ENCODE data around the gene LSM7.
"Not testable (repeated sequence)": the region's sequence is repeated elsewhere in the genome, so short reads cannot be mapped to it uniquely, and the experiment has no call there.

The LSM7 gene

GRCh38 chr19:2354670-2355069 lies 26.3 kb upstream of the LSM7 start:
- no peak for DNase-seq

DNA sequence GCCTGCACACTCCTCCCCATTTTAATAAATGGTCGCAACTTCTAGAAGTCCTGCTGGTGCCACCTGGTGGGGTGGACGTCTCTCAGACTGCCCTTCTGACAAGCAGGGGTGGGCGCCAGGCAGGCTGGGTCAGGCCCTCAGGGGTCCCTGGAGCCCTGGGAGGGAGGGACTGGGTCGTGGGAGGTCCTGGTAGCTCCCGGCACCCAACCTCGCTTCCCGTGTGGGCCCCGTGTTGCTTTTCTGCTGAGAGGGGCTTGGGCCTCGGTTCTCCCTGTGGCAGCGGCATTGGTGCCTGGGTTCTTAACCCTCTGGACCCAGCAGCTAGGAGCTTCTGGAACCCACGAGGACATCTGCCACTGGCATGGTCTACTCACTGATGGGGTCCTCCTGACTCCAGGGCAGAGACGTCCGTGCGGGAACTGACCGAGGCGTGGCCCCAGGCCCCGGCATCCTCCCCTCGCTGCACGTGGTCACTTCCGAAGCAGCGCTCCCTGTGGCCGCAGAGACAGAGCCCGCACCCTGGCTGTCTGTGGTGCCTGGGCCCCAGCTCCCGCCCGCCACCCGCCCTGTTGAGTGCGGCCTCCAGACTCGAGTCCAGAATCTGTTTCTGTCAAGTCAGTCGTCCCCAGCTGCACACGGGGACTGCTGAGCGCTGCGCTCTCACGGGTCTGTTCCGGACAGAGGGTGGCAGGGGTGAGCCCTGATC lies 25.7 kb upstream of the LSM7 start:
- DNase-seq, result no peak

DNA sequence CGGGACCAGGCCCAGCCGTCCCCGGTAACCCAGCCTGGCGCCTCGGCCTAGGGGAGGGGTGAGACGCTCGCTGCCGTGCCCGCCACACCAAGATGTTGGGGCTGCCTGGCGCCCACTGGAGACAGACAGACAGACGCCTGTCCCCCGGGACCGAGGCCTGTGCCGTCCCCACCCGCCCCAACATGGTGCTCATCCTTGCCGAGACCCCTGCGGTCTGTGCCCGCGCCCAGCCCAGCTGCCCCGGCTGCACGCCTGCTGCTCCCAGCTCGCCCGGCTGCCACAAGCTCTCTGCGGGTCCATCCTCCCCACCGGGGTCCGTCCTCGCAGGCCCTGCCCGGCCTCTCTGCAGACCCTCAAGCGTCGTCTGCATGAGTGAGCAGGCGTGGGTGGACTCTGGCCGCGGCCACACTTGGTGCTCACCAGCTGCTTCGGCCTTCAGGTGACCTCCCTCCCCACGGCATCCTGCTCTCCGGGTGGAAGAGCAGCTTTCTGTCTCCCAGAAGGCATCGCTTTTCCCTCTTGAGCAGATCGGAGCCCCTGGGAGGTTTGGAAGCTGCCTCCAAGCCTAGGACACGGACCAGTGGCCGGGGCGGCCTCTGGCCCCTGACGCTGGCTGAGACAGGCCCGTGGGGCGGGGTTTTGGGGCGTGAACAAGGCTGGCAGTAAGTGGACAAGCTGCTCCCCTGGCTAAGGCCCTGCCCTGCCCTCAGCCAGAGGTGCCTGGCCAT lies 24.9 kb upstream of the LSM7 start:
- no peak for DNase-seq

GRCh38 chr19:2352121-2352520 lies 23.7 kb upstream of the LSM7 start:
- DNase-seq, result no peak

DNA sequence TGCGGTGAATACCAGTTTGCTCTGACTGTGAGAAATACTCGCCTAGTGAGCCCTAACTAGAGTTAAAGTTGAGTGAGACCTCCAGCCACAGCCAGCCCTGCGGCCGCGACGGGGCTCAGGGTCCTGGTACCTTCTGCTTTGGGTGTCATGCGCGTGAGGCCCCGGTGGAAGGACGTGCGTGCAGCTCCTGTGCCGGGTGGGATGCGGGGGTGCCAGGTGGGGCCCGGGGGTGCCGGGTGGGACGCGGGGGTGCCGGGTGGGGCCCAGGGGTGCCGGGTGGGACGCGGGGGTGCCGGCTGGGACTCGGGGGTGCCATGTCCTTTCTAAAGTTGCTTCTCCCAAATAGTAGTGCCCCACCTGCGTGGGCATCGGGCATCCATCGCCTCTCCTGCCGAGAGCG lies 23.2 kb upstream of the LSM7 start:
- DNase-seq, result no peak

- no peak for DNase-seq
These were observed 22.3 kb upstream of the LSM7 start for GRCh38 chr19:2350656-2351055.

- not testable (repeated sequence) for DNase-seq
These were observed 21.4 kb upstream of the LSM7 start for GRCh38 chr19:2349818-2350217.

DNA sequence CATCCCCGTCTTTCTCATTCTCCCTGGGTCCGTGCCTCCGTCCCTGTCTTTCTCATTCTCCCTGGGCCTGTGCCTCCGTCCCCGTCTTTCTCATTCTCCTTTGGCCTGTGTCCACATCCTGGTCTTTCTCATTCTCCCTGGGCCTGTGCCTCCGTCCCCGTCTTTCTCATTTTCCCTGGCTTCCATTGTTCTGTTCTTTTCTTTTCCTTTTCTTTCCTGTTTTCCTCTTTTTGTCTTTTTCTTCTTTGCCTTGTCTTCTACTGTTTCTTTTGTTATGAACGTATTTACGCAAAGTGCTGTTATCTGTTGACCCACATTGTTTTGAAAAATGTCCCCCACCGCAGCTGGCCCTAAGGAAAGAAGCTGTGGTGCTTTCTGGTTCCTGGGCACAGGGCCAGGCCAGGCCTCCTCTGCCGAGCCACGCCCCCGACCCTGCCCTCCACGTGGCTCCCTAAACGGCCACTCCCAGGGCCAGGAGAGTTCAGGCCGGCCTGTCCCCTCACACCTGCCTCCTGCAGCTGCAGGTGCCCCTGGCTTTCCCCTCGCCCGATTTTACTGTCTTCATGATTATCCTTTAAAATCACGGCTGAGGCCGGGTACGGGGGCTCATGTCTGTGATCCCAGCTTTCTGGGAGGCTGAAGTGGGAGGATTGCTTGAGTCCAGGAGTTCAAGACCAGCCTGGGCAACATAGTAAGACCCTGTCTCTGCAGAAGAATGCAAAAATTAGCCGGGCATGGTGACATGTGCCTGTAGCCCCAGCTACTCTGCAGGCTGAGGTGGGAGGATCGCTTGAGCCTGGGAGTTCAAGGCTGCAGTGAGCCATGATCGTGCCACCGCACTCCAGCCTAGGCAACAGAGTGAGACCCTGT lies 17.6 kb upstream of the LSM7 start:
- DNase-seq, result no peak

- DNase-seq, result no peak
These were observed 16.7 kb upstream of the LSM7 start for GRCh38 chr19:2345076-2345475.

DNA sequence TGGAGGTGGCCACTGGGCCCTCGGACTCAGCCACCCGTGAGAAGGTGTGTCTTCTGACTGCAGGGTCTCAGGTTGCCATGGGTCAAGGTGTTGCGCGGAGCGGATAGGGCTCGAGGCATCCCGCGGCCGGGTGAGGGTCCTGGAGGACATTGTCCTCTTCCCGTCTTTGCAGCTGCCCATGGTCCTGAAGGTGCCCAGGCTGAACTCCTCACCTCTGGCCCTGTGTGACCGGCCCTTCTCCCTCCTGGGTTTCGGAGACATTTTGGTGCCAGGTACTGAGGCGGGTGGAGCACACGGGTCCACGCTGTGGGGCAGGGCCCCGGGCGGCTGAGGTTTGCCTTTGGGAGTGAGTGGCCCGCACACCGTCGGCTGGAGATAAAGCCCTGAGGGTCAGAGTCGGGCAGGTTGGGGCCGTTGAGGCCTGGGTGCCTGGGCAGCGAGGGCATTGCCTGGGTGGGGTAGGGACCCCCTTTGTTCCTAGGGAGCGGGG lies 16.0 kb upstream of the LSM7 start:
- no peak for DNase-seq

DNA sequence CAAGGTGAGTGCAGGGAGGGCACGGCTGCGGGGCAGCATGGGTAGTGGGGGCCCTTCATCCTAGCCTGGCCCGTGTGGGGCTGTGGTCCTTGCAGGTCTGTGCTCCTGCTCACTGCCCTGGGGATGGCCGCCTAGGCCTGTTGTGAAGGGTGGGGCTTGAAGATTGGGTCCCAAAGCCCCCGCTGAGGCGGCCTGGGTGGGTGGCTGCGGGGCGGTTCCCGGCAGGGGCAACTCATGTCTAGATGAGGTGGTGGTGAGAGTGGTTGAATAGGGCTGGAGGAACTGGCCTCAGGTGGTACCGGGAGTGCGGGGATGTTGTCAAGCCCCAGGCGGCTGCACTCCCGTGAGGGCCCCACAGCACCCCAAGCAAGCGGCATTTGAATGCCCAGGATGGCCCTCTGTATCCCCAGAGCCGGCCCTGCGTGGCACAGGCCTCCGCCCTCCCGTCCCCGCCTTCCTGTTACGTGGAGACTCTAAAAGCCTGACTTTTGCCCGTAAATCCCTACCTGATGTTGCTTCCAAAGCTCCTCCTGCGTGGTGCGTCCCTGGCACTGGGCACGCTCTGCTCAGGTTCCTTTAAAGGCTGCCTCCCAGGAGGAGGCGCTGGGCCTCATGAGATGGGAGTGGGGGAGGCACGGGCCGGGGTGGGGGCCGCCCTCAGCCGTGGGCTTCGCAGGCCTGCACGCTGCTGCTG lies 15.1 kb upstream of the LSM7 start:
- DNase-seq, result no peak

- DNase-seq, result no peak
These were observed 14.4 kb upstream of the LSM7 start for GRCh38 chr19:2342656-2343288.

GRCh38 chr19:2341982-2342381 lies 13.6 kb upstream of the LSM7 start:
- DNase-seq, result no peak

DNA sequence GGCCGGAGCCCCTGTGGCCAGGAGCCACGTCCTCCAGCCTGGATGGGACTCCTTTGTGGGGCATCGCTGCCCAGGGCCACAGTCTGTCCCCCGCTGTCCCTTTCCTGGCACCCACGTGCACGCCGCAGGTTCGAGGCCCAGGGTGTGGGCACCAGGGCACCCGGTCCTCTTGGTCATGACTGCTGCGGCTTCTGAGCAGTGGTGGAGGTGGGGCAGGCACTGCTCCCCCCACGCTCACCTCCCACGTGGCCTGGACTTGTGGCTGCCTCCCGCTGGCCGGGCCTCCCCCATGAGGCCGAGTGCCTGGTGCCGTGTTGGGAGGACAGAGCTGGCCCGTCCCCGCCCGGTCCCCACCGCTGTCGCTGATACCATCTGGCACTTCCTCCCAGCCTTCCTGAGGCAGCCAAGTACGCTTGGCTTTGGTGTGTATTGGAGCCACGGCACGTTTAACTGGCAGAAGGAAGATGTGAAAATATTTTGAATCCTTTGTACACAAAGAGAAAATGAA lies 12.9 kb upstream of the LSM7 start:
- no peak for DNase-seq

GRCh38 chr19:2340496-2341243 lies 12.3 kb upstream of the LSM7 start:
- no peak for DNase-seq

GRCh38 chr19:2339644-2340310 lies 11.4 kb upstream of the LSM7 start:
- no peak for DNase-seq

DNA sequence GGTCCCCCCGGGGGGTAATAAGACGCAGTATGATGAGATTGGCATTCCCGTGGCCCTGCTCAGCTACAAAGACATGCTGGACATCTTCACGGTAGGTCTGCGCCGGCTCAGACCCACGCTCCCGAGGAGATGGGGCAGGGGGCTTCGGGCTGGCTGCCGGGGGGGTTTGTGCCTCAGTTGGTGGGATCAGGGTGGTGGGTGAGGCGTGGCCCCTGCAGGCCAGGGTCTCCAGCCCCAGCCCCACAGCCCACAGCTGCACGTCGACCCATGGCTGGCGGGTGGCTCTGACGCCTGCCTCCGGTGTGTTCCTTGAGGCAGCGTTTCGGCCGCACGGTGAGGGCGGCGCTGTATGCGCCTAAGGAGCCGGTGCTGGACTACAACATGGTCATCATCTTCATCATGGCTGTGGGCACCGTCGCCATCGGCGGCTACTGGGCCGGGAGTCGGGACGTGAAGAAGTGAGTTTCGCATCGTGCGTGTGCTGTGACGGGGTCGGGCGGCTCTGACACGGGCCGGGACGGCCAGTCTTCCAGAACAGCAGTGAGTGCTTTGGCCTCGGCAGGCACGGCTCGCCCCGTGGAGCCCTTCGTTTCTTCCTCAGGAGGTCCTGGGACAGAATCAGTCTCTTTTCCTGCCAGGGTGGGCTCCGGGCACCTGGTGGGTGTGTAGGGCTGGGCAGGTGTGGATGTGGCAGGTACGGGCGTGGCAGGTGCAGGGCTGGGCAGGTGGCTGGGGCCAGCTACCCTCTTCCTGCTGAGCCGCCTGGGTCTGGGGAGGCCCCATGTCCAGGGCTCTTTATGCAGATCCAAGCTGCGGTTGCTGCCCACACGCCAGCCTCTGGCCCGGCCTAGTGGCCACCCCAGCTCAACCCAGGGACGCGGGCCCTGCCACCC lies 10.6 kb upstream of the LSM7 start:
- no peak for DNase-seq

GRCh38 chr19:2338055-2338615 lies 9.7 kb upstream of the LSM7 start:
- no peak for DNase-seq

- DNase-seq, result no peak
These were observed 8.9 kb upstream of the LSM7 start for GRCh38 chr19:2337329-2337707.
